ENCODE data around the gene CELSR1.

GRCh38 chr22:46460857-46461256 is 76.6 kb downstream of the CELSR1 start:
- TF ChIP-seq EZH2 (IDR thresholded peaks at IDR 0.05) (no peak), FOSL1 (IDR thresholded peaks at IDR 0.05; ENCODE audit: low read depth) (no peak), CTCF (IDR thresholded peaks at IDR 0.05 in 2 of 3, conservative IDR thresholded peaks at IDR 0.05 in 1 of 3; ENCODE audit: borderline replicate concordance in 1 of 3, insufficient read depth in 1 of 3, low read depth in 2 of 3, low read length in 2 of 3) (no peak), SIN3A (IDR thresholded peaks at IDR 0.05; ENCODE audit: low read depth) (no peak), MAX (IDR thresholded peaks at IDR 0.05) (no peak)
